Non-pigmented ciliary epithelial cell (primary cell): ENCODE results near the gene COL20A1.

ENCODE experiments used
- DNase-seq: peaks from one replicate; pipeline ENCODE4 v3.0.0-alpha.2; 2010; ENCODE audit warnings: low read depth

Gene COL20A1

GRCh38 chr20:63278661-63279060 is 14.3 kb upstream of the COL20A1 start:
- no peak for DNase-seq

- DNase-seq = no peak
Measured at GRCh38 chr20:63279931-63280330, 13.1 kb upstream of the COL20A1 start.

GRCh38 chr20:63280371-63280770 is 12.6 kb upstream of the COL20A1 start:
- DNase-seq = no peak

- no peak for DNase-seq
Measured at GRCh38 chr20:63280929-63281545, 11.9 kb upstream of the COL20A1 start.

- DNase-seq = no peak
Measured at GRCh38 chr20:63281742-63282665, 11.0 kb upstream of the COL20A1 start.

GRCh38 chr20:63282946-63283345 is 10.0 kb upstream of the COL20A1 start:
- no peak for DNase-seq

- no peak for DNase-seq
Measured at GRCh38 chr20:63283397-63284082, 9.4 kb upstream of the COL20A1 start.

- DNase-seq = no peak
Measured at GRCh38 chr20:63284083-63284440, 8.9 kb upstream of the COL20A1 start.

- DNase-seq = no peak
Measured at GRCh38 chr20:63284544-63284949, 8.4 kb upstream of the COL20A1 start.

GRCh38 chr20:63284981-63285524 is 7.9 kb upstream of the COL20A1 start:
- no peak for DNase-seq

- no peak for DNase-seq
Measured at GRCh38 chr20:63285636-63286615, 7.1 kb upstream of the COL20A1 start.

GRCh38 chr20:63286781-63287696 is 5.9 kb upstream of the COL20A1 start:
- no peak for DNase-seq

- DNase-seq = no peak
Measured at GRCh38 chr20:63287697-63288580, 5.0 kb upstream of the COL20A1 start.

- DNase-seq = no peak
Measured at GRCh38 chr20:63288581-63289251, 4.3 kb upstream of the COL20A1 start.

- DNase-seq = no peak
Measured at GRCh38 chr20:63289311-63290135, 3.5 kb upstream of the COL20A1 start.

- DNase-seq = no peak
Measured at GRCh38 chr20:63290136-63290676, 2.8 kb upstream of the COL20A1 start.

- no peak for DNase-seq
Measured at GRCh38 chr20:63290677-63291472, 2.1 kb upstream of the COL20A1 start.
